ENCODE results near the gene TCF19.

The TCF19 gene

GRCh38 chr6:31158140-31158862 is at the start of gene TCF19:
Gene TCF19, plus strand, starts transcription at chr6:31158589. Its CDS starts 881 bp downstream, at chr6:31159470.
- DNase-seq: peak; percentile 99

GRCh38 chr6:31110825-31111582 is 47.4 kb upstream of the TCF19 start:
- no peak for DNase-seq

GRCh38 chr6:31111712-31112111 is 46.7 kb upstream of the TCF19 start:
- no peak for DNase-seq

GRCh38 chr6:31112478-31112877 is 45.9 kb upstream of the TCF19 start, which contains the start of gene C6orf15:
Gene C6orf15, minus strand, starts transcription at chr6:31112575. Its CDS starts 20 bp downstream, at chr6:31112555.
- no peak for DNase-seq

- DNase-seq: no peak
Measured at GRCh38 chr6:31113861-31114540, 44.4 kb upstream of the TCF19 start.

- no peak for DNase-seq
Measured at GRCh38 chr6:31114541-31114878, 43.9 kb upstream of the TCF19 start, which contains the start of gene PSORS1C1. Gene PSORS1C1, plus strand, starts transcription at chr6:31114800. Its CDS starts 14,833 bp downstream, at chr6:31129633.

GRCh38 chr6:31114970-31115849 is 43.2 kb upstream of the TCF19 start:
- no peak for DNase-seq

GRCh38 chr6:31115941-31116560 is 42.3 kb upstream of the TCF19 start:
- no peak for DNase-seq

- no peak for DNase-seq
Measured at GRCh38 chr6:31116661-31117385, 41.6 kb upstream of the TCF19 start.

GRCh38 chr6:31118178-31118577 is 40.2 kb upstream of the TCF19 start:
- DNase-seq: no peak

- DNase-seq: no peak
Measured at GRCh38 chr6:31120151-31120915, 38.1 kb upstream of the TCF19 start, which contains the start of gene CDSN. Gene CDSN, minus strand, starts transcription at chr6:31120446. Its CDS starts 27 bp downstream, at chr6:31120419.

- DNase-seq: no peak
Measured at GRCh38 chr6:31121131-31121790, 37.1 kb upstream of the TCF19 start.

- no peak for DNase-seq
Measured at GRCh38 chr6:31122791-31123706, 35.3 kb upstream of the TCF19 start.

GRCh38 chr6:31125162-31125561 is 33.2 kb upstream of the TCF19 start:
- no peak for DNase-seq

- DNase-seq: no peak
Measured at GRCh38 chr6:31125586-31126363, 32.6 kb upstream of the TCF19 start.

GRCh38 chr6:31126396-31127175 is 31.8 kb upstream of the TCF19 start:
- no peak for DNase-seq

GRCh38 chr6:31128093-31128676 is 30.2 kb upstream of the TCF19 start:
- DNase-seq: peak; percentile 86

Measured in CD4-positive, alpha-beta T cell treated with Interleukin-17A for 4 hours (primary cell).